Thyroid gland (tissue), 4 donors: ENCODE measurements around the gene C11orf21. TPM values are rescaled to one million over a fixed set of nuclear protein-coding genes. Genes with fewer than 3 reads are reported as not detected.

ENCODE experiments used
- DNase-seq, 2 donors: peaks; one replicate each; pipeline ENCODE4 v3.0.0-alpha.2; 2019
- H3K27ac ChIP-seq, 3 donors: fragments of 200-600 bp; sonication (generic); 1 replicate in 2 of 3; 2 replicates in 1 of 3; pipeline ENCODE4 v1.5.1; 2016 to 2019; ENCODE audit warnings: mild to moderate bottlenecking in 1 of 3, moderate library complexity in 1 of 3
- H3K27me3 ChIP-seq: fragments of 200-600 bp; sonication (generic); one replicate; pipeline ENCODE4 v1.5.1; 2019
- H3K36me3 ChIP-seq, 2 donors: fragments of 200-600 bp; sonication (generic); one replicate each; pipeline ENCODE4 v1.5.1; 2016 to 2019
- H3K4me1 ChIP-seq, 2 donors: fragments of 200-600 bp; sonication (generic); one replicate each; pipeline ENCODE4 v1.5.1; 2017 to 2019
- H3K4me3 ChIP-seq, 3 donors: fragments of 200-600 bp; sonication (generic); replicated peaks in 1 of 3; 1 replicate in 2 of 3; 2 replicates in 1 of 3; pipeline ENCODE4 v1.5.1; 2016; ENCODE audit warnings: mild to moderate bottlenecking in 1 of 3
- H3K9me3 ChIP-seq: fragments of 200-600 bp; sonication (generic); one replicate; pipeline ENCODE4 v1.5.1; 2017
- CTCF ChIP-seq, 6 experiments: fragments of 200-600 bp in 3 of 6; fragments of 450-650 bp in 3 of 6; sonication (generic) in 3 of 6; IDR thresholded peaks; one replicate each; pipeline ENCODE4 v1.5.1; 2016 to 2019; ENCODE audit warnings: antibody characterized with exemption in 6 of 6, mild to moderate bottlenecking in 2 of 6, inconsistent platforms in 1 of 6, moderate library complexity in 1 of 6
- POLR2A ChIP-seq, 2 donors: fragments of 450-650 bp; IDR thresholded peaks; one replicate each; pipeline ENCODE4 v1.6.1; 2017; ENCODE audit warnings: antibody characterized with exemption in 2 of 2, mild to moderate bottlenecking in 2 of 2, moderate library complexity in 1 of 2
- WGBS, 2 donors: methylation state at CpG; one replicate each; pipeline ENCODE4 v1.1.5; 2017; 5-methylcytosine and 5-hydroxymethylcytosine counted together
- intact Hi-C: fragments of 100-400 bp; cut with DNase I; formaldehyde crosslinking; loops from one replicate; pipeline ENCODE4 v1.15.1; 2023
- total RNA-seq, 4 donors: library from RNA; depleted of rRNA; stranded (reverse); fragments of >200 nt; gene quantifications; one replicate each; pipeline ENCODE4 v1.2.3, GENCODE V29; 2016

Gene C11orf21
- total RNA-seq, 4 donors from 2014 or later, result 0.15 to 0.67 (median 0.45) TPM

GRCh38 chr11:2316169-2316962 is 14.6 kb upstream of the C11orf21 start:
- no peak for DNase-seq
- H3K9me3 ChIP-seq, result no peaks in the 10 kb centered on the region
- H3K36me3 ChIP-seq, result no peaks in the 10 kb centered on the region
- intact Hi-C loops, result no loop called here
- no peak overlapping the region for H3K4me3 ChIP-seq
- H3K27me3 ChIP-seq, result no peaks in the 10 kb centered on the region
- TF ChIP-seq CTCF (IDR thresholded peaks at IDR 0.05) (no peak), POLR2A (IDR thresholded peaks at IDR 0.05) (no peak)
- peaks cover 16 to 17% of the 10 kb centered on the region in 2 donors for H3K4me1 ChIP-seq
- WGBS, 2 donors, result 86 to 96% methylated on average over 9 to 19 of the region's 23 CpGs
- H3K27ac ChIP-seq, result no peak overlapping the region

DNA sequence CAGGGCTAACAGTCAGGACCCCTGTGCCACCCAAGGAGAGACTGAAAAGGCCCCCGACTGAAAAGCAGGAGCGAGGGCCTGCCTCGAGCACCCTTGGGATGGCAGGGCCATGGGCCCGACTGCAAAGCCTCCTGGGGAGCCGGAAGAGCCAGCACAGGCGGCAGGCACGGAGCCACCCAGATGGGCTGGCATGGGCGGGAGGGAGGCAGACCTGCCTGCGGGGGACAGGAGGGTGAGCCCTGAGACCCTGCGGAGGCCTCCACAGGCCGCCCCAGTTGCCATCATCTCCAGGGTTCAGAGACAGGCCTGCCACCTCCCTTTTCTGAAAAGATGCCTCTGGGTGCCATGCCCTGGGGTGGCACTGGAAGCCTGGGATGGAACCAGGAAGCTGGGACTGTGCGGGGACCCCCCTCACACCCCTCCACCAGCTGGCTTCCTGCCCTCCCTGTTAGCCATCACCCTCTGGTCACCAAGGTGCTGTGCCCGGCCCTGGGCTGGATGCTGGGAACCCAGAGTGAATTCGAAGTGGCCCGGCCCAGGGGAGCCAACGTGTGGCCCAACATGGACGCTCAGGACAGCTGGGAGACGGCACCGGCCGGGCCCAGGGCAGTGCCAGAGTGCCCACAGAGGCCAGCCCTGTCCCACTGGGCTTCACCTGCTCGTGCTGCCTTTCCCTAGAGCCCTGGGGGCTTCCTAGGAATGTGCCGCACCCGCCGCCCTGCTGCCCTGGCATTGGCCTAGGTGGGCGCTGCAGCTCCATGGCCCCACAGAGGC is 13.9 kb upstream of the C11orf21 start:
- no peak overlapping the region for H3K4me3 ChIP-seq
- intact Hi-C loops, result no loop called here
- 75 to 87% methylated on average over 11 to 18 of the region's 25 CpGs for WGBS, 2 donors
- no peaks in the 10 kb centered on the region for H3K9me3 ChIP-seq
- H3K27ac ChIP-seq, result peak overlapping the region; percentile 86 to 96 (median 87)
- no peaks in the 10 kb centered on the region for H3K27me3 ChIP-seq
- DNase-seq, result no peak
- peaks cover 16 to 17% of the 10 kb centered on the region in 2 donors for H3K4me1 ChIP-seq
- TF ChIP-seq CTCF (IDR thresholded peaks at IDR 0.05), result no peak
- no peaks in the 10 kb centered on the region for H3K36me3 ChIP-seq

DNA sequence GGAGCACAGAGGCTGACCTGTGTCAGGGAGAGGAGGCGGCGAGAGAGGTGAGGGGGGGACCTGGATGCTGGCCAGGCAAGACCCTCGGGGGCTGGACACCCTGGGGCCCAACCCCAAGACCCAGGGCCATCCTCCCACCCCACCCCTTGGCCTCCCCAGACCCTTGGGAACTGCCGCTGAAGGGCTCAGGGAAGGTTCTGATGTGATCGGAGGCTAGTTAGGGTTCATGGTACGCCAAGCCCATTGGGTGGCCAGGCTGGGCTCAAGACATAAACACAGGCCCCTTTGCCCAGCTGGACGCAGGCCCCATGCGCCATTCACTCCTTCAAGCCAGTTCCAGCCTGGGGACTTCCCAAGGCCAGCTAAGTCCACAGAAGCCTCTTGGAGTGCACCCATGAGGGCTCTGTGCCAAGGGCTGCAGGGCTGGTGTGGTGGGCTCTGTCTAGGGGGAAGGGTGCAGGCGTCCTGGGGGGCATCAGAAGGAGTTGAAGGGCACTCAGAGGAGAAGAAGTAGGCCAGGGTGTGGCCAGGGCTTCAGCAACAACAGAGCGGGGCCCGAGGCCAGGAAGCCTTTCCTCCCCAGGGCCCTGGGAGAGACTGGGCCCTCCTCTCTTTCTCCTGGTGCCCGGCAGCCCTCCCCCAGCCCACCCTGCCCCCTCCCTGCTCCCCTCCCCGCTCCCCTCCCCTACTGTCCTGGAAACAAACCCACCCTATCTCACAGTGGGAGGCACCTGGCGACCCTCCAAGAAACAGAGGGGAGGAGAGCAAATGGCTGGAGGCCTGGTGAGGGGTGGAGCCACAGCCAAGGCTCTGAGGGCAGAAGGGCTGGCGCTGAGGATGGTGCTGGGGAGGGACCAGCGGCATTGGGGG is 13.0 kb upstream of the C11orf21 start:
- Histone ChIP-seq H3K36me3 (no peaks in the 10 kb centered on the region), H3K27me3 (no peaks in the 10 kb centered on the region), H3K4me1 (peaks cover 16 to 17% of the 10 kb centered on the region in 2 donors), H3K4me3 (no peak overlapping the region), H3K9me3 (no peaks in the 10 kb centered on the region), H3K27ac (peak overlapping the region; percentile 86 to 96 (median 87))
- peak; percentile 95 for DNase-seq
- intact Hi-C loops, result no loop called here
- WGBS, 2 donors, result 11 to 21% methylated on average over 11 to 16 of the region's 16 CpGs
- no peak for TF ChIP-seq CTCF (IDR thresholded peaks at IDR 0.05)
- peak in 1 of 2 donors; percentile 47 for TF ChIP-seq POLR2A (IDR thresholded peaks at IDR 0.05)

DNA sequence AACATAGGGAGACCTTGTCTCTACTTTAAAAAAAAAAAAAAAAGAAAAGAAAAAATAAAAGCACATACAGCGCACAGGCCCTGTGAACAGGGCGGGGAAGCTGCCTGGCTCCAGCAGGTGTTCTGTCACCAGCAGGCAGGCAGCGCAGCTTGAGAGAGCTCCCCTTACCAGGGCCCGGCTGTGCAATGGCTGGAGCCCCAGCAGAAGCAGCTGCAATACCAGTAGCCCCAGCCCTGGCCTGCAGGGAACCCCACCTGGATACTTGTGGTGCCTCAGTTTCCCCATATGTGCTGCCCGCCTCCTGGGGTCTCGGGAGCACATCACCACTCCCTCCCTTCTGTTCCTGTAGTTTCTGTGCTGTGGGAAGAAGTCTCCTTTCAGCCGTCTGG is 12.4 kb upstream of the C11orf21 start:
- Histone ChIP-seq H3K27ac (peak overlapping the region; percentile 86 to 96 (median 87)), H3K4me1 (peaks cover 16 to 17% of the 10 kb centered on the region in 2 donors), H3K27me3 (no peaks in the 10 kb centered on the region), H3K4me3 (no peak overlapping the region), H3K9me3 (no peaks in the 10 kb centered on the region), H3K36me3 (no peaks in the 10 kb centered on the region)
- intact Hi-C loops, result no loop called here
- WGBS, 2 donors, result 75 to 95% methylated on average over 7 of the region's 7 CpGs
- no peak for TF ChIP-seq POLR2A (IDR thresholded peaks at IDR 0.05)
- DNase-seq, result no peak
